DND-41 (cell line): Measurements from ENCODE around the gene DDX17.
A peak's percentile ranks its signal among the peaks of the same experiment; 100 is the strongest.

Experiments
- ATAC-seq: fragments of 200-7000 bp; cut with Tn5 transposase; 3 replicates; pipeline ENCODE4 v1.9.1; 2021; ENCODE audit warnings: low read depth; ENCODE audit not compliant: insufficient read depth
- DNase-seq: peaks from one replicate; pipeline ENCODE4 v3.0.0-alpha.2; 2020
- H2AFZ ChIP-seq: 2 replicates; pipeline ENCODE4 v1.6.0; 2012; ENCODE audit warnings: low read depth, low read length
- H3K27ac ChIP-seq: 2 replicates; pipeline ENCODE4 v1.5.1; 2012; ENCODE audit warnings: low read length, inconsistent platforms
- H3K27me3 ChIP-seq: fragments of 200-600 bp; sonication (generic); 2 replicates; pipeline ENCODE4 v1.6.0; 2012; ENCODE audit warnings: low read length, mild to moderate bottlenecking, inconsistent platforms; ENCODE audit not compliant: insufficient read depth, poor library complexity
- H3K36me3 ChIP-seq: 2 replicates; pipeline ENCODE4 v1.5.1; 2012; ENCODE audit warnings: low read length, inconsistent platforms; ENCODE audit not compliant: insufficient read depth
- H3K4me1 ChIP-seq: 2 replicates; pipeline ENCODE4 v1.5.1; 2012; ENCODE audit warnings: mild to moderate bottlenecking, low read length; ENCODE audit not compliant: insufficient read depth
- H3K4me2 ChIP-seq: 2 replicates; pipeline ENCODE4 v1.6.0; 2012; ENCODE audit warnings: mild to moderate bottlenecking, moderate library complexity, low read length, inconsistent platforms; ENCODE audit not compliant: insufficient read depth
- H3K4me3 ChIP-seq, 2 experiments: fragments of 200-600 bp in 1 of 2; shearing (Covaris generic) in 1 of 2; 2 replicates each; pipeline ENCODE4 v1.5.1; 2012 to 2016; ENCODE audit warnings: inconsistent platforms in 2 of 2, low read length in 2 of 2, mild to moderate bottlenecking in 2 of 2, low read depth in 1 of 2, moderate library complexity in 1 of 2
- H3K79me2 ChIP-seq: 2 replicates; pipeline ENCODE4 v1.6.0; 2012; ENCODE audit warnings: low read length, inconsistent platforms; ENCODE audit not compliant: insufficient read depth
- H3K9ac ChIP-seq: 2 replicates; pipeline ENCODE4 v1.6.0; 2012; ENCODE audit warnings: low read depth, mild to moderate bottlenecking, inconsistent platforms, low read length, moderate library complexity
- H3K9me3 ChIP-seq: 2 replicates; pipeline ENCODE4 v1.5.1; 2012; ENCODE audit warnings: low read length, moderate library complexity, mild to moderate bottlenecking, inconsistent platforms; ENCODE audit not compliant: insufficient read depth, severe bottlenecking
- H4K20me1 ChIP-seq: 2 replicates; pipeline ENCODE4 v1.6.0; 2012; ENCODE audit warnings: low read length; ENCODE audit not compliant: insufficient read depth
- EZH2 ChIP-seq: IDR thresholded peaks from 3 replicates; pipeline ENCODE4 v1.6.1; 2012; ENCODE audit warnings: borderline replicate concordance, low read depth, mild to moderate bottlenecking, moderate library complexity, low read length, inconsistent platforms; ENCODE audit not compliant: severe bottlenecking
- TF ChIP-seq, protein P1 (sequence below): IDR thresholded peaks from 2 replicates; pipeline ENCODE4 v1.5.1; 2012; ENCODE audit warnings: borderline replicate concordance, low read length, moderate library complexity, mild to moderate bottlenecking; ENCODE audit not compliant: poor library complexity, severe bottlenecking; ENCODE audit errors: extremely low read depth

DDX17 gene

DNA sequence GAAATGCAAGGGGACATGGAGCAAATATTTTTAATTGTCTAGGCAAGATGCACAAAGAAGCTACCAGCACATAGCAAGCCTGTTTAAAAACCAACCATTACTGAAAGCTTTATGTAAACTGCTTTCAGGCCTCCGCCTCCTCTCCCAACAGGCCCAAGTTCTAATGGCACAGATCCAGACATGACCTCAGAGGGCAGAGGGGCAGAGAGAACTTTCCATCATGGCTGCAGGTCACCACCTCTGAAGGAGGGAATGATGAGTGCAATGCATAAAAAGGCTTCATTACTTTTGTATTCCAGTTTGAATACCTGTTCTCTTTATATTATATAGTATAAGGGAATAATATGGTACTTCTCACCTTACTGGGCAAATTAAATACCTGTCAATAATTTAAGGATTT, 15.2 kb downstream of the DDX17 start:
- Histone ChIP-seq H3K4me2 (no peak overlapping the region), H3K9me3 (no peaks in the 10 kb centered on the region), H3K9ac (no peak overlapping the region), H3K27me3 (no peaks in the 10 kb centered on the region), H3K4me1 (peaks cover 4% of the 10 kb centered on the region; the same call in 1 of the 2 replicates), H3K4me3 (no peak overlapping the region), H3K79me2 (peaks cover 42% of the 10 kb centered on the region), H2AFZ (no peak overlapping the region), H4K20me1 (peaks cover 54% of the 10 kb centered on the region), H3K27ac (no peak overlapping the region), H3K36me3 (peaks cover 99% of the 10 kb centered on the region)
- no peak for ATAC-seq
- DNase-seq: no peak
- no peak for TF ChIP-seq EZH2
- TF ChIP-seq, protein P1, sequence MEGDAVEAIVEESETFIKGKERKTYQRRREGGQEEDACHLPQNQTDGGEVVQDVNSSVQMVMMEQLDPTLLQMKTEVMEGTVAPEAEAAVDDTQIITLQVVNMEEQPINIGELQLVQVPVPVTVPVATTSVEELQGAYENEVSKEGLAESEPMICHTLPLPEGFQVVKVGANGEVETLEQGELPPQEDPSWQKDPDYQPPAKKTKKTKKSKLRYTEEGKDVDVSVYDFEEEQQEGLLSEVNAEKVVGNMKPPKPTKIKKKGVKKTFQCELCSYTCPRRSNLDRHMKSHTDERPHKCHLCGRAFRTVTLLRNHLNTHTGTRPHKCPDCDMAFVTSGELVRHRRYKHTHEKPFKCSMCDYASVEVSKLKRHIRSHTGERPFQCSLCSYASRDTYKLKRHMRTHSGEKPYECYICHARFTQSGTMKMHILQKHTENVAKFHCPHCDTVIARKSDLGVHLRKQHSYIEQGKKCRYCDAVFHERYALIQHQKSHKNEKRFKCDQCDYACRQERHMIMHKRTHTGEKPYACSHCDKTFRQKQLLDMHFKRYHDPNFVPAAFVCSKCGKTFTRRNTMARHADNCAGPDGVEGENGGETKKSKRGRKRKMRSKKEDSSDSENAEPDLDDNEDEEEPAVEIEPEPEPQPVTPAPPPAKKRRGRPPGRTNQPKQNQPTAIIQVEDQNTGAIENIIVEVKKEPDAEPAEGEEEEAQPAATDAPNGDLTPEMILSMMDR: no peak

DNA sequence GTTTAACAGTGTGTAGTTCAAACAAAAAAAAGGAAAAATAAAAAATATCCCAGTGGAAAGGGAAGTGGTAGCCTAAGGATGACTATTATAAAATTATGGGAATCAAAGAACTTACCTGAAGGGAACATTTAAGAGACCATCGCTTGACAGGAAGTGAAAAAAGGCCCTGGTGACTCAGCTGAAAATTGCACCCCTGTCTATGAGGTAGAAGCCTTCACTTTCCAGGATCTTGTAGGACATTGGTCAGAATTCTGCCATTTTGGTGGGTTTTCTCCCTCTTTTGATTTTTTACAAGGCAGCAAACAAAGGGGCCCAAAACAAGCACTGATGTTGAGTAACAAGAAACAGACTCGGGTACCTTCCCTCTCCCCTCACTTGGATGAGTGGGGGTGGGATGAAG, 15.6 kb downstream of the DDX17 start:
- no peak for TF ChIP-seq EZH2
- TF ChIP-seq, protein P1: no peak
- Histone ChIP-seq H3K9ac (no peak overlapping the region), H3K79me2 (peaks cover 38% of the 10 kb centered on the region), H3K27ac (no peak overlapping the region), H3K36me3 (peaks cover 98% of the 10 kb centered on the region), H3K9me3 (no peaks in the 10 kb centered on the region), H3K27me3 (no peaks in the 10 kb centered on the region), H2AFZ (no peak overlapping the region), H4K20me1 (peaks cover 55% of the 10 kb centered on the region), H3K4me3 (no peak overlapping the region), H3K4me1 (peaks cover 4% of the 10 kb centered on the region; the same call in 1 of the 2 replicates), H3K4me2 (no peak overlapping the region)
- no peak for ATAC-seq
- DNase-seq: no peak

DNA sequence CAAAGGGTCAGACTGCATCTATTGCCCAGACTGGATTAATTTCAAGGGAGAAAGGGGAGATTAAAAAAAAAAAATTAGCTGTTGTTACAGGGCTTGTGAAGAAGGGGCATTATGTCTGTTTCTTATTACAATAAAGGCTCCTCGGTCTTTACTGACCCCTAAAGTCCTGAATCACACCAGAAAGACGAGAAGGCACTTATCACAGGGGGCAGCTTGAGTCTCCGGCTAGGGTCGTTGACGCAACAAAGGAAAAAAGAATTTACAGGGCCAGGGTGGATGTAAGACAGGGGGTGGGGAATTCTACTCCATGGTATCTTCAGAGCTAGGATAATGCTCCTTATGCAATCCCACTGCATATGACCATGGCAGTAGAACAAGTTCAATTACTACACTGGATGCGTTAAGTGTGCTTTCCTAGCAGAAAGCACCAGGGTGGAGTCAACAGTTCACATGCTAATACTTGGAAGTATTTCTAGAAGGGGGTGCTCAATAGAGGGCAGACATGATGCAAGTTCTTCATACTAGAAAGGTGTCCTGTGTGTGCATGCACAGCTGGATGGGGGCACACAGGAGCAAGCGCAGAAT, 16.5 kb downstream of the DDX17 start:
- DNase-seq: no peak
- Histone ChIP-seq H3K79me2 (peaks cover 32% of the 10 kb centered on the region), H3K9me3 (no peaks in the 10 kb centered on the region), H3K36me3 (peaks cover 98% of the 10 kb centered on the region), H4K20me1 (peaks cover 51% of the 10 kb centered on the region), H3K4me1 (peaks cover 4% of the 10 kb centered on the region; the same call in 1 of the 2 replicates), H3K27ac (no peak overlapping the region; the same call in 1 of the 2 replicates), H3K4me3 (no peak overlapping the region), H3K9ac (no peak overlapping the region), H3K27me3 (no peaks in the 10 kb centered on the region), H2AFZ (no peak overlapping the region), H3K4me2 (no peak overlapping the region)
- TF ChIP-seq, protein P1: no peak
- no peak for TF ChIP-seq EZH2
- ATAC-seq: 0 out of 3 replicates have a peak, but pooled peaks have one; percentile 17
